Activated CD4-positive, CD25-positive, alpha-beta regulatory T cell (primary cell): ENCODE data around the gene ABHD4.
"Not testable (repeated sequence)": the region's sequence is repeated elsewhere in the genome, so short reads cannot be mapped to it uniquely, and the experiment has no call there.

Experiments
- DNase-seq, 4 experiments: peaks; one replicate each; lab custom pipeline; 2025; lab: John Stamatoyannopoulos, UW

The ABHD4 gene

DNA sequence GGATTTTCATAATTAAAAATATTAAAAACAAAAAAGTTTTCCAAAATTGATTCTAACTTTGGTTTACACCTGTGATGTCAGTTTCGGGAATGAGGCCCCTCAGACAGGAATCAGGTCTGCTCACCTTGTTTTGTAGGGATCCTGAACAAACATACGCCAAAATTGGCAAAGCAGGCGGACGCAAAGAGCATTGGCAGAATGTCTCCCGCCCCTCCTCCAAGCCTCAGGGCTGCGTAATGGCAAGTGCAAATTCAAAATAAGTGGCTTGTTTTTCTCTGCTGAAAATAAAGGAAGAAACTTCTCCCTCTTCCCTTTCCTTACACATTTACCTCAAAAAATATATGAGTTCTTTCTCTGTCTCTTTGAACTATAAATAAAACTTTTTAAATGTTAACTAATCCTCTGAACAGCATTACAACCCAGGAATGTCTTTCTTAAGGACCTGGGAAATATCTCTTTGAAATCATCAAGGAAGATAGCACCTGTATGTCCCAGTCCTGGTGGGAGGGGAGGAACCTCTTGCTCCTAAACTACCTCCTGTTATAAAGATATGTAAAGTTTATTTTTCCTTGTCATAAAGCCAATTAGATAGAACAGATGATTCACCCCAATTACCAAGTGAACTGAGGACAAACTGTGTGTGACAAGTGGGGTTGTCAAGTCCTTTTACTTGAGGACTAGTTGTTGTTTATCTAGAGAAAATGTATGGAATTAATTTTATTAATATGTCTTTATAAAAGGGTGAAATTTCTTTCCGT is 29.6 kb downstream of the ABHD4 start:
- DNase-seq: no peak

DNA sequence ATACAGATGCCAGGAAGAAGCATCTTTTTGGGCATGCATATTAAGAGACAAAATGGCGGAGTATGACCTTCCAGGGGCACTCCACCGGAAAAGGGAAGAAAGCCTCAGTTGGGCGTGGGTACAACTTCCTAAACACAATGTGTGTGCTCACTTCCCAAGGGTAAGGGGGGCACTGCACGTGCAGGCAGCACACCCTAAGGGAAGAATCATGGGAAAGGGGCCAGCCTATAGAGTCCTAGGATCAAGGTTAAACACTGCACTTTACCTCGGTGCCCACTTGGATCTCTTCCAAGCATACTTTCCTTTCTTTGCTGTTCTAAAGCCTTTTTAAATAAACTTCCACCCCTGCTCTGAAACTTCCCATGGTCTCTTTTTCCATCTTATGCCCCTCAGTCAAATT is 31.3 kb downstream of the ABHD4 start:
- DNase-seq: no peak

DNA sequence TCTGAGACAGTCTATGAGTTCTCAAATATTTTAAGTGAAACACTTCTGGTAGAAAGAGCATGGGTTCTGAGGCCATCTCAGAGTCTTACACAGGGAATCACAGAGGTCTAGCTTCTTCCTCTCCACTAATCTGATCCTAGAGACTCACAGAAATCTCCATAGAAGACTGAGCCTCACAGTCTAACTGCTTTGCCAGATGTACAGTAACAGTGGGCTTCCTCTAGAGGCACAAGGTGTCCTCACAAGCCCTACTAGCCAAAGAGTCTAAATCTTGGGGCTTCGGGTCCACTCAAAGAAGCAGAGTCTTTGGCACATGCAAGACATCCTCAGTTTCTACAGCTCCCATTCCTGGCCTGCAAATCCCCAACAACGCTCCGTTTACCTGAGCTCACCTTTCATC is 32.0 kb downstream of the ABHD4 start:
- DNase-seq: no peak

DNA sequence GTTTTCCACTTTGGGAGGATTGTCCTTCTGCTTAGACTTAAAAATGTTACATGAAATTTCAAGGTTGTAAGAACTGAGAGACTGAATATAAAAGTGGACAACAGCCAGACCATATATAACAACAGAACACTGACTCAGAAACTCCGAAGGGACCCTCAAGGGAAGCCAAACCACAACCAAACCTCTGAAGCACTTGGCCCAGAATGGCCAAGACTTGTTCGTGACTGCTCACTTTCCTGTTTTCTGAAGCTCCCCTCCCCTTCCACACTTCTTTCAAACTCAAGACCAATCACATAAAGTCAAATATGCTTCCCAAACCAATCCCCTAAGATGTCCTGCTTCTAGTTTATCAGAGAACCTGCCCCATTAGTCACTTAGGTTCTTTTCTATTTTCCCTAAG is 32.4 kb downstream of the ABHD4 start:
- no peak for DNase-seq

DNA sequence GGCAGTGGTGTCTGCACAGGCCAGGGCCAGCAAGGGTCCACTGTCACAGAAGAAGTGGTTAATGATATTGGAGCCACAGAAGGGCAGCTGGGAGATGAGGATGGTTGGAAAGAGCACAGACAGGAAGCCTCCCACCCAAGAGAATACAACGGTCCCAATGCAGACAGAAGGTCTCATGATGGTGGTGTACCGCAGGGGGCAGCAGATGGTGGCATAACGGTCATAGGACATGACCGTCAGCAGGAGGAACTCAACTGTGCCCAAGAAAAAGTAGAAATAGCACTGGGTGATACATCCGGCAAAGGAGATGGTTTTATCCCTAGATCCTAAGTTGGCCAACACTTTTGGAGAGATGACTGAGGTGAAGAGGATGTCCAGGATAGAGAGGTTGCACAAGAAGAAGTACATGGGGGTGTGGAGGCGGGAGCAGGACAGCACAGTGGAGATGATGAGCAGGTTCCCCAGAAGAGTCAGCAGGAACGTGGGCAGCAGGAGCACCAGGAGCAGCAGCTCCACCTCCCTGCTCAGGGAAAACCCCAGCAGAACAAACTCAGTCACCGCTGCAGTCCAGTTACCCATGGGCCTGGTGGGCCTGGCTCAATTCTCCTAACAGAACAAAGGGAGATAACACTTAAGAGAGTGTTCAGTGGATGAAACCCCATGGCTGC is 36.3 kb downstream of the ABHD4 start:
- no peak for DNase-seq

DNA sequence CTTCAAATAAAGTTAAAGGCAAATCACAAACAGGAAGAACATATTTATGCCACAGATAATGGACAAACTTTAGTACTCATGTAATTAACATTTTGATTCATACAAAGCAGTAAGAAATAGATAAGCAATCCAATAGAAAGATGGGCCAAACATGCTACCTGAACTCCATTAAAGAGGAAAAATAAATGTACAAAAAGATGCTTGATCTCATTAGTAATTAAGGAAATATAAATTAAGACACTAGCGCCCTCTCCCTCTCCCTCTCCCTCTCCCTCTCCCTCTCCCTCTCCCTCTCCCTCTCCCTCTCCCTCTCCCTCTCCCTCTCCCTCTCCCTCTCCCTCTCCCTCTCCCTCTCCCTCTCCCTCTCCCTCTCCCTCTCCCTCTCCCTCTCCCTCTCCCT is 37.9 kb downstream of the ABHD4 start:
- not testable (repeated sequence) for DNase-seq

DNA sequence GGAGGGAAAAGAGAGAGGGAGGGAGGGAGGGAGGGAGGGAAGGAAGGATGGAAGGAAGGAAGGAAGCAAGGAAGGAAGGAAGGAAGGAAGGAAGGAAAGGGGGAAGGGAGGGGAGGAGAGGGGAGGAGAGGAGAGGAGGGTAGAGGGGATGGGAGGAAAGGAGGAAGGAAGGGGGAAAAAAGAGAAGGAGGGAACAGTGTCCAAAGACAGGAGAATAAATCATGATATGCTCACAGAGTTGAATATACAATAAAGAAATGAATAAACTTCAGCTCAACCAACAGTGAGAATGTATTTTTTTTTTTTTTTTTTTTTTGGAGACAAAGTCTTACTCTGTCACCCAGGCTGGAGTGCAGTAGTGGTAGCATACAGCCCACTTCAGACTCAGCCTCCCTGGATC is 42.1 kb downstream of the ABHD4 start:
- no peak for DNase-seq

DNA sequence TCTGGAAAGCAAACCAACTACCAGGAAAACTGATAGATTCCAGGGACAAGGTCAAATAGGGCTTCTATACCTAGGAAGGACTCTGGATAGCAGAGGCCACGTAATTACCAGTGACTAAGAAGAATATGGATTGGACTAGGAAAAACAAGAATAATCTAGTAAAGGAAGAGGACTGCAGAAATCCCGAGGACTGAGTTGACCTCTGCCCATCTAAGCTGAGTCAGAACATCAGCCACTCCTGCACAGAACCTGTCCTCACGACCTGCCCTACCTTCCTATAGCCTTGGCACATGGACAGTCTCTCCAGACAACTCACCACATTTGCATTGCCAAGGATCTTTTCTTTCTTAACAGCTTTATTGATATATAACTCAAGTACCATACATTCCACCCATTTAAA is 43.7 kb downstream of the ABHD4 start:
- DNase-seq: no peak

DNA sequence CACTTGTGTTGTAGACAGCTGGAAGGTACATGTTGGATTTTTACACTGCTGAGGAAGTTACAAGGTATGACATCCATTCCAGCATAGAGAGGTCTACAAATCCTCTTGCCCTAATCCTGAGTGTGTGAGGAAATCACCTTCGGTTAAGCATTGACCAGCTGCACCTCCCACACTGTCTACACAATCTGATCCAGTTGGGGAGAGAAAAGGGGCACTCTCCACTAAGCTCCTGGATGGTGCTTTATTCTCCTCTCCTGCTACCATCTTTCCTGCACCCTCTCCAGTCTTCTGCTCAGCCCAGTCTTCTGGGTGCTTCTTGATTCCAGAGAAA is 46.2 kb downstream of the ABHD4 start, which contains the start of gene OR6J1:
TSS of gene OR6J1 (minus strand) at position 48 of the 331 bp plus-strand sequence. CDS start 9,541 bp downstream, outside the sequence.
- no peak for DNase-seq

DNA sequence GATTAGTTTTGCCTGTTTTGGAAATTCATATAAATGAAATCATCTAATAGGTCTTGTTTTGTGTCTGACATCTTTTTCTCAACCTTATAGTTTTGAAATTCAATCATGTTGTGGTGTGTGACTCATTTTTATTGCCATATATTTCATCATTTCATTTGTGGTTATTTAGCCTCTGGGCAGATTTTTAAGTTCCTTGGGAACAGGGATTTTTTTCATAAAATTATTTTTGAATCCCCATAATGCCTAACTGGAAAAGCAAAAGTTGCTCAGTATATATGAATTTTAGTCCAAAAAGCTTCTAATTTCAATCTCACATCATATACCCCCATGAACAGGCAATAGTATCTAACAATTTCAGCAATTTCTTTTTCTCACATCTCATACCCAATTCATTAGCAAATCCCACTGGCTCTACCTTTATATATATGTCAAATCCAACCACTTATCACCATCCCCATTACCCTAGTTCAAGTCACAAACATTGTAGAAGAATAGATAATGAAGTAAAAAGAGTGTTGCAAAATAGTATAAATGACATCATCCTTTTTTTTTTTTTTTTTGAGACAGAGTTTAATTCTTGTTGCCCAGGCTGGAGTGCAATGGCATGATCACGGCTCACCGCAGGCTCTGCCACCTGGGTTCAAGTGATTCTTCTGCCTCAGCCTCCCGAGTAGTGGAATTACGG is 48.6 kb downstream of the ABHD4 start:
- no peak for DNase-seq

DNA sequence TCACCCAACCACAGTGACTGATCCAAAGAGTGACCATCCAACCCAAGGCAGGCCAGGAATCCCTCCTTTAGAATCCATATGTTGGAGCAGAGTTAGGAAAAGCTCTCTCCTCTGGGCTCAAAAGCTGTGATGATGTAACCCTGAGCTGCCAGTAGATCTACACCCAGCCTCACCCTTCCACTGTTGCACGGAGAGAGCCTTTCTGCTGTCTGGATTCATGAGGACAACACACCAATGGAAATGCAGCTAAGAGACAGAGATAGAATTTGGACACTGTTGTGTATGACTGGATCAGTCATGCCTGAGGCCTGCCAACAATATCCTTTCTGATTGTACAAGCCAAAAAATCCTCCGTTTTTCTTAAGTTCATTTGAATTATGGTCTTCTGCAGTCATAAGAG is 50.4 kb downstream of the ABHD4 start:
- DNase-seq: no peak

DNA sequence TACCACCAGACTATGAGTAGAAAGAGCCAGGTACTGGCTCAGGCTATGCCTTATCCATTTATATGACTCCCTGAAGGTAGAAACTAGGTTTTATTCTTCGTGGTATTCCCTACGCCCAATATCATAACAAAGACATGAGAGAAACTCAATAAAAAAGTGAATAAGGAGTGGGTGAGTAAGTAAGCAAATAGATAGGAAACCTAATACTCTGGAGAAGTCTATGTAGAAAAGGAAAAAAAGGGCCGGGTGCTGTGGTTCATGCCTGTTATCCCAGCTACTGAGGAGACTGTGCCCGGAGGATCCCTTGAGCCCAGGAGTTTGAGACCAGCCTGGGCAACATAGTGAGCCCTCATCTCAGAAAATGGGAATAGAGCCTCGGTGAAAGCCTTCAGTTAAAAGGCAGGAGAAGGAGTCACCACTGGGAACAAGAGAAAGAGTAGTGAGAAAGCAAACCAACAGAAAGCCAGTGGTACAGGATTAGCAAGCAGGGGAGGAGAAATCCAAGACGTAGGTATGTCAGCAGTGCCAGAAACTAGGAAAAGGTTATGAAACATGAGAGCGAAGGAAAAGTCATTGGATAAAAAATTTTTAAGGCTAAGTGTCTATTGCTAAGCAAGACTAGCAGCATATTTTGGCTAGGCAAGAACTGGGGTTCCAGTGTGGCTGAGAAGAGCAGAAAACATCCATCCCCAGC is 52.1 kb downstream of the ABHD4 start:
- no peak for DNase-seq

DNA sequence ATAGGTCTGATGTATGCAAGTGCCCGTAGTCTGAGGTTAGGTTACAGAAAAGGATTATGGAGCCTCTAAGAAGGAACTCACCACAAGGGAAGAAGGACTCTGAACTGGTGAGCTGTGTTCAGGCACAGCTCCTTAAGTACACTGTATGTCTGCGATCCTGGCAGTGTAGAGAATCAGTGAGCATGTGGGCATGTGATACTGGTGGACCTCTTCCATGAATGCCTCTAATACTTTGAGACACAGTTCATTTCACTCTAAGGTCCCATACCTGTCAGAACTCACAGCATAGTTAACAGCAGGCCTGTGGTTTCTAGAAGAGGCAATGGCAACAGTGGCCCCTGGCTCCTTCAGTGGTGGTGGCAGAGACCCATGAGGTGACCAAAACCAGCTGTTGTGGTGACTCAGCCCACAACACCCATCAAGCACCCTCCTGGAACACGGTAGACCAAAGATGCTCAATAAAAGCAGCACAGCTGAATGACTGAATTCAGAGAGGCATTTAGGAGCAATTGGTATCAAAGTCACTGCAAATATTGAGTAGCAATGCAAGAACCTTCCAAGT is 52.9 kb downstream of the ABHD4 start:
- no peak for DNase-seq

DNA sequence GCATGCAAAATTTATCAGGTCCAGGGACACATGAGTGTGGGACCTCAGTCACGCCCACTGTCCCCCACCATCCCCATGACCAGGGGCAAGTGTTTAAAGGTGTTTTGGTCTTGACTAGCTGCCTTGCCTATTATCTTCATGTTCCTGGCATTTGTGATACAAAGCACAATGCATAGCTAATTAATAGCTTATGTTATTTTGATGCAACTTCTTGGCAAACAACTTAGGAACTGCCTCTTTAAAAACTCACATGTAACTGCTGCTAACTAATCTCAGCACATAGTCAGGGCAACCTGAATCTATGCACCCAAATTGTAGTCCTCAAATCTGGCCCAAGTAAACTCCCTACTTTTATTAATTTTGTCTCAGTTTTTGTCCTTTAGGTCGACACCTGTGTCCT is 53.5 kb downstream of the ABHD4 start:
- DNase-seq: no peak

DNA sequence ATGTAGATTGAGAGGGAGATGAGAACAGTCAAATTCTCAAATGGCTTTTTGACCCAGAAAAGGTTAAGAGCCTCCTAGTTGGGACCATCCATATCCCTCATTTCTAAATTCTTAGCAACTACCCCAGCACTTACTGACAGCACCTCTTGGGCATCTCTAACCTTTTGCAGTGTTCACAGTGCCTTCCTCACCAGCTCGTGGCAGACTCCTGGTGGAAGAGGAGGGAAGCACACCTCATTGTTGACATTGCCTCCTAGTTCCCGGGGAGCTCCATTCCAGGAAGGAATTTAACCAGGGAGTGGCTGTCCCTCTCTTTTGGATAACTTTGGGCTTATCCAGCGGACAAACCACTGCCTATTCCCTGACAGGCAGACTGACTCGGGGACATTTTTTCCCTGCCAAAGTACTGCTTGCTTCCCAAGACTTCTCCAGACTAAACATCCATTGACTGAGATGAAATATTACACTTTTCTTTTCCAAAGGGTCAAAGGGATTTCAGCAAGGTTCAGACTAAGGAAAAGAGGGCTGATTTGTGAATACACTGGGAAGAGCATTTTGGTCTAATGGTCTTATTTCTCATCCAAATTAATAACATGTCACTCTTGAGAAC is 55.0 kb downstream of the ABHD4 start:
- peak in 1 of 4 experiments; percentile 8 for DNase-seq

DNA sequence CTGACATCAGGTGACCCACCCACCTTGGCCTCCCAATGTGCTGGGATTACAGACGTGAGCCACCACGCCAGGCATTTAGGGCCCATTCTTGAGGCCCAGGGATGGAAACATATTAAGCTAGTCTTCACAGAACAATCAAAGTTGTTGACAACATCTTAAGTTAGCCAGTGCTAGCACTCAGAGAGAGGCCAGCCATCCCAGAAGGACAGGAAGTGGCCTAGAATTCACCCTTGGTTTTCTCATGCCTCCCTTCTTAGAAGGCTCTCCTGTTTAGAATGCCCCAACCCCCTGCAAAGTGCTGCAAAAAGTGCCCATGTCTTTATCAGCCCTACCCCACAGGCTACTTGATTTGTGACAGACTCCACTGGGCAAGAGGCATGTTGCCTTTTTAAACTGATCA is 58.1 kb downstream of the ABHD4 start:
- DNase-seq: no peak

DNA sequence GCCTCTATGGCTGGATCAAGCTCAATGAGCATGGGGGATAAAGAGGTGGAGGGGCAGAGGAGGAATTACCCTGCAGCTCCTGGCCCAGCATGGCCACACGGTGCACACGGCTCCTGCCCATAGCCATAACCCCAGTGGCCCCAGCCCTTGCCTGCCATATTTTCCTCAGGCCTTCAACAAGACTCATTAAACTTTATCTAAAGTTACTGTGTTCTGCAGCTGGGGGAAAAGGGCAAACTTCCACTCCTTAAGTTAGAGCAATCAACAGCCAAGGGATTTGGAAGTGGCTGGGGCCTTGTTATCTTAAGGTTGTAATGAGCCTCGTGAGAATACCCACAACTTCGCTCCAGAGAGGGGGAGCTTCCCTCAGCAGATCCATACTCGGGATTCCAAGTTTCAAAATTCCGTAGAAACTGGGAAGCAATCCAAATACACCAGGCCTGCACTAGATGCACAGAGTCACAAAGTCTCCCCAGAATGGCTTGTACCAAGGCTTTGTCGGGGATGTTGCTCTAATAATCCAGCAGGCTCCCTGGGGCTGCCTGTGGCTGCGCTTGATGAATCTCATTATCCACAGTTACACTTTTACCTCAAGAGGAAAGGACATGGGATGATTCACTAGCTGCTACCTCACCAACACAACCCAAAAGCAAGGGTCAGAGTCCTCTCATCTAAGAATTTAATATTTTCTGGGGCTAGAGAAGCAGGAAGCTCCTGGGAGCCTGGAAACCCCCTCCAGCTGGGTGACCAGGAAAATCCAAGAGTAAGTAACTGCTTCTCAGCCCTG is 59.0 kb downstream of the ABHD4 start:
- no peak for DNase-seq

DNA sequence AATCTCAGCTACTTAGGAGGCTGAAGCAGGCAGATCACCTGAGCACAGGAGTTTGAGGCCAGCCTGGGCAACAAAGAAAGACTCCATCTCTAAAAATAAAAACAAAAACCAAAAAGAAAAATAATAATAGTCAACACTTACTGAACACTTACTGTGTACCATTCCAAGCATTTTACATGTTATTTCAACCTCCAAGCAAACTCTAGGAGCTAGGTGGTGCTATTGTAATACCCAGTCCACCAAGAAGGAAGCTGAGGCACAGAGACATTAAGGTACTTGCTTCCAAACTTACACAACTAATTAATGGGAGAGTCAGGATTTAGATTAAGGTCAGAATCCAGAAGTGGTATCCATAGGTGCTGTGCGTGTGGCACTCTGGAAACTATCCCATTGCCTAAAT is 59.8 kb downstream of the ABHD4 start:
- DNase-seq: no peak

DNA sequence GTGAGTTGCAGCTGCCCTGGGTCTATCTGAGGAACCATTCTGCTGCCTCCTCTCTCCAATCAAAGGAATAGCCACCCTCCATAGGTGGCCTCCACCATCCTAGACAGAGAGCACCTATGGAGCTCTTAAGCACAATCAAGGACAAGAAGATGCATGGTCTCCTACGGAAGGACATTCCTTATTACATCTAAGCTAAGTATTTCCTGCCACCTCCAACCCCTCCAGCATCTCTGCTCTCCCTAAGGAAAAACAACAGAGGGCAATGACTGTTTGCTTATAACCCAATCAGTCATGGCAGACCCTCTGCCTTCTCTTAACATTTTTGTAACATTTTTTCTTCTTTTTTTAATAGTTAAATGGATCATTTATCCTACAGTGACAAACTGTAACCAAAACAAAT is 60.8 kb downstream of the ABHD4 start:
- no peak for DNase-seq

DNA sequence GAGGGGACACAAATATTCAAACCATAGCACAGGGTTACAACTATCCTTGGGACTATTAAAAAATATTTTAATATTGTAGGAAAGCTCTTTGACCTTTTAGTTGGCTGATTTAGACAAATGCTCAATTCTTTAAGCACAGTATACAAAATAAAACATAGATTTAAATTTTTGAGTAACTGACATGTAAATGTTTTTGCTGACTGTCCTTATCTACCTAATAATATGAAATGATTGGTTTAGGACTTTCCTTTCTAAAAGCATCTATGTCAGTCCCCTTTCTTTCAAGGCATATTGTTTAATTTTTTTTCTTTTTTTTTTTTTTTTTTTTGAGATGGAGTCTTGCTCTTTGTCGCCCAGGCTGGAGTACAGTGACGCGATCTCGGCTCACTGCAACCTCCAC is 62.6 kb downstream of the ABHD4 start:
- no peak for DNase-seq
